Natural killer cell (primary cell): ENCODE results near the gene EMC7. TPM values are rescaled to one million over a fixed set of nuclear protein-coding genes. Genes with fewer than 3 reads are reported as not detected.

Source experiments
- ATAC-seq, 3 donors: fragments of 150-1000 bp in 2 of 3; fragments of 200-7000 bp in 1 of 3; cut with Tn5 transposase; 1 replicate in 1 of 3; 2 replicates in 2 of 3; pipeline ENCODE4 v1.10.0; 2021; ENCODE audit warnings: mild to moderate bottlenecking in 2 of 3, moderate library complexity in 2 of 3
- DNase-seq, 2 donors: peaks; one replicate each; pipeline versions ENCODE4 v3.0.0 to v3.0.0-alpha.2; 2013 to 2021; ENCODE audit warnings: mixed read lengths in 1 of 2
- H3K27ac ChIP-seq: one replicate; pipeline ENCODE4 v1.5.1; 2013; ENCODE audit warnings: mild to moderate bottlenecking, low read length
- H3K27me3 ChIP-seq: one replicate; pipeline ENCODE4 v1.6.1; 2013; ENCODE audit warnings: low read length; ENCODE audit not compliant: control insufficient read depth, insufficient read depth
- H3K36me3 ChIP-seq: one replicate; pipeline ENCODE4 v1.6.1; 2013; ENCODE audit warnings: low read length; ENCODE audit not compliant: control insufficient read depth, insufficient read depth
- H3K4me1 ChIP-seq: one replicate; pipeline ENCODE4 v1.6.1; 2013; ENCODE audit warnings: low read length; ENCODE audit not compliant: control insufficient read depth, insufficient read depth
- H3K4me3 ChIP-seq: one replicate; pipeline ENCODE4 v1.5.1; 2013; ENCODE audit warnings: low read length
- H3K9me3 ChIP-seq: one replicate; pipeline ENCODE4 v1.6.1; 2013; ENCODE audit warnings: low read length; ENCODE audit not compliant: control insufficient read depth, insufficient read depth
- H3K27ac Mint-ChIP-seq, 2 donors: one replicate each; pipeline ENCODE4 v1.8.0; 2022; ENCODE audit warnings: mild to moderate bottlenecking in 2 of 2, mixed read lengths in 2 of 2, moderate library complexity in 1 of 2
- H3K27me3 Mint-ChIP-seq, 2 donors: one replicate each; pipeline ENCODE4 v1.8.0; 2022; ENCODE audit warnings: low read depth in 2 of 2, mixed read lengths in 2 of 2
- H3K36me3 Mint-ChIP-seq: one replicate; pipeline ENCODE4 v1.8.0; 2022; ENCODE audit warnings: mixed read lengths
- H3K4me1 Mint-ChIP-seq, 2 donors: one replicate each; pipeline ENCODE4 v1.8.0; 2022; ENCODE audit warnings: mixed read lengths in 2 of 2
- H3K4me3 Mint-ChIP-seq: one replicate; pipeline ENCODE4 v1.8.0; 2022; ENCODE audit warnings: mild to moderate bottlenecking, moderate library complexity, mixed read lengths
- H3K9me3 Mint-ChIP-seq, 2 donors: one replicate each; pipeline ENCODE4 v1.8.0; 2022; ENCODE audit warnings: mixed read lengths in 2 of 2
- WGBS: methylation state at CpG from one replicate; pipeline ENCODE4 v1.1.7; 2013; ENCODE audit warnings: missing lambda C conversion rate; ENCODE audit not compliant: insufficient coverage; 5-methylcytosine and 5-hydroxymethylcytosine counted together
- intact Hi-C: fragments of 100-400 bp; cut with micrococcal nuclease; formaldehyde crosslinking; loops from one replicate; pipeline ENCODE4 v1.14.2; 2022
- total RNA-seq, 4 donors: library from RNA; stranded (reverse); fragments of 120-200 nt in 1 of 4; gene quantifications; one replicate each; pipeline versions ENCODE4 v1.2.3 to v1.2.4, GENCODE V29; 2013 to 2022
- TF ChIP-seq, protein P1 (sequence below): fragments of 200-600 bp; IDR thresholded peaks from one replicate; pipeline ENCODE4 v1.8.0; 2022; ENCODE audit warnings: antibody characterized with exemption

EMC7 gene
- total RNA-seq, 3 donors from 2014 or later (not counting 1 experiment from before 2014, with no cell fraction given) = 55.9 to 60.8 (median 59.6) TPM

- Histone ChIP-seq H3K4me3 (no peak overlapping the region), H3K27ac (no peak overlapping the region), H3K4me1 (no peaks in the 10 kb centered on the region), H3K27me3 (no peaks in the 10 kb centered on the region), H3K9me3 (no peaks in the 10 kb centered on the region), H3K36me3 (no peaks in the 10 kb centered on the region)
- H3K9me3 Mint-ChIP-seq = no peaks in the 10 kb centered on the region
- no peak overlapping the region for H3K4me3 Mint-ChIP-seq
- peaks cover 5 to 10% of the 10 kb centered on the region in 2 donors for H3K27me3 Mint-ChIP-seq
- no peaks in the 10 kb centered on the region for H3K4me1 Mint-ChIP-seq
- no peaks in the 10 kb centered on the region for H3K36me3 Mint-ChIP-seq
- intact Hi-C loops = no loop called here
- WGBS = 77% methylated on average over 6 of the region's 6 CpGs
- no peak for ATAC-seq
- H3K27ac Mint-ChIP-seq = no peak overlapping the region
- no peak for DNase-seq
- TF ChIP-seq, protein P1, sequence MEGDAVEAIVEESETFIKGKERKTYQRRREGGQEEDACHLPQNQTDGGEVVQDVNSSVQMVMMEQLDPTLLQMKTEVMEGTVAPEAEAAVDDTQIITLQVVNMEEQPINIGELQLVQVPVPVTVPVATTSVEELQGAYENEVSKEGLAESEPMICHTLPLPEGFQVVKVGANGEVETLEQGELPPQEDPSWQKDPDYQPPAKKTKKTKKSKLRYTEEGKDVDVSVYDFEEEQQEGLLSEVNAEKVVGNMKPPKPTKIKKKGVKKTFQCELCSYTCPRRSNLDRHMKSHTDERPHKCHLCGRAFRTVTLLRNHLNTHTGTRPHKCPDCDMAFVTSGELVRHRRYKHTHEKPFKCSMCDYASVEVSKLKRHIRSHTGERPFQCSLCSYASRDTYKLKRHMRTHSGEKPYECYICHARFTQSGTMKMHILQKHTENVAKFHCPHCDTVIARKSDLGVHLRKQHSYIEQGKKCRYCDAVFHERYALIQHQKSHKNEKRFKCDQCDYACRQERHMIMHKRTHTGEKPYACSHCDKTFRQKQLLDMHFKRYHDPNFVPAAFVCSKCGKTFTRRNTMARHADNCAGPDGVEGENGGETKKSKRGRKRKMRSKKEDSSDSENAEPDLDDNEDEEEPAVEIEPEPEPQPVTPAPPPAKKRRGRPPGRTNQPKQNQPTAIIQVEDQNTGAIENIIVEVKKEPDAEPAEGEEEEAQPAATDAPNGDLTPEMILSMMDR = no peak
Measured at GRCh38 chr15:34111488-34111887, 9.8 kb upstream of the EMC7 start.

GRCh38 chr15:34109797-34110663, 8.4 kb upstream of the EMC7 start:
- Histone ChIP-seq H3K4me1 (no peaks in the 10 kb centered on the region), H3K9me3 (no peaks in the 10 kb centered on the region), H3K27me3 (no peaks in the 10 kb centered on the region), H3K27ac (no peak overlapping the region), H3K4me3 (no peak overlapping the region), H3K36me3 (no peaks in the 10 kb centered on the region)
- intact Hi-C loops = no loop called here
- no peaks in the 10 kb centered on the region for H3K36me3 Mint-ChIP-seq
- H3K4me3 Mint-ChIP-seq = no peak overlapping the region
- no peaks in the 10 kb centered on the region for H3K9me3 Mint-ChIP-seq
- TF ChIP-seq, protein P1 = peak; percentile 28
- DNase-seq (peak in 1 of 2 donors; percentile 52), ATAC-seq (peak in 1 of 3 donors; percentile 38)
- H3K4me1 Mint-ChIP-seq = no peaks in the 10 kb centered on the region
- H3K27ac Mint-ChIP-seq = no peak overlapping the region
- WGBS = 89% methylated on average over 4 of the region's 5 CpGs
- H3K27me3 Mint-ChIP-seq = peaks cover 5 to 10% of the 10 kb centered on the region in 2 donors

DNA sequence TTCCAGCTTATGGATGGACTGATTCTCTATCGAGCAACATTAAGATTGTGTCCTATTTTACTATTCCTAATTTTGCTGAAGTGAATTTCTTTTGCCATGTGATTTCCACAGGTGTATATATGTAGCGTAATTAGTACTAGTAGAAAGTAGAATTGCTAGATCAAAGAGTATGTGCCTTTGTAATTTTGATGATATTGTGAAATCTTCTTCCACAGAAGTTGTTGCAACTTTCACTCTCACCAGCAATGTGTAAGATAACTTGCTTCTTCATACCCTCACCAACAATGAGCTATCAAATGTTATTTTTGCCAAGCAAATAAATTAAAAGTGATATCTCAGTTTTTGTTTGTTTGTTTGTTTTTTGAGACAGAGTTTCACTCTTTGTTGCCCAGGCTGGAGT, 5.7 kb upstream of the EMC7 start:
- Histone ChIP-seq H3K27me3 (no peaks in the 10 kb centered on the region), H3K36me3 (no peaks in the 10 kb centered on the region), H3K4me3 (no peak overlapping the region), H3K27ac (no peak overlapping the region), H3K9me3 (no peaks in the 10 kb centered on the region), H3K4me1 (peaks cover 4% of the 10 kb centered on the region)
- WGBS = no CpG with 5 or more reads among the region's 2 CpGs
- no peak for ATAC-seq
- no peak overlapping the region for H3K4me3 Mint-ChIP-seq
- H3K27me3 Mint-ChIP-seq = peaks cover 0 to 1% of the 10 kb centered on the region in 2 donors
- H3K27ac Mint-ChIP-seq = no peak overlapping the region
- TF ChIP-seq, protein P1 = no peak
- peaks cover 3 to 5% of the 10 kb centered on the region in 2 donors for H3K4me1 Mint-ChIP-seq
- H3K9me3 Mint-ChIP-seq = no peaks in the 10 kb centered on the region
- DNase-seq = no peak
- intact Hi-C loops = no loop called here
- no peaks in the 10 kb centered on the region for H3K36me3 Mint-ChIP-seq
